K562 (cell line): ENCODE data around the gene WNT7A. TPM values are rescaled to one million over a fixed set of nuclear protein-coding genes. Genes with fewer than 3 reads are reported as not detected.

ENCODE experiments used
- CBFA2T2 ChIP-seq: fragments of 450-650 bp; conservative IDR thresholded peaks from 2 replicates; pipeline ENCODE4 v1.6.1; 2017; ENCODE audit warnings: mild to moderate bottlenecking
- CBX2 ChIP-seq: fragments of 200-600 bp; sonication (generic); IDR thresholded peaks from one replicate; pipeline ENCODE4 v1.6.1; 2012; ENCODE audit warnings: mild to moderate bottlenecking, low read length, inconsistent platforms; ENCODE audit not compliant: insufficient read depth, poor library complexity, severe bottlenecking
- E2F3 ChIP-seq: fragments of 250-450 bp; sonication (Bioruptor Pico); IDR thresholded peaks from 2 replicates; pipeline ENCODE4 v1.4.0; 2020; ENCODE audit warnings: mild to moderate bottlenecking
- FOXK2 ChIP-seq, 2 experiments: fragments of 450-650 bp; IDR thresholded peaks in 1 of 2; conservative IDR thresholded peaks in 1 of 2; 2 replicates each; pipeline ENCODE4 v1.6.1; 2016; ENCODE audit warnings: low read depth in 2 of 2, mild to moderate bottlenecking in 1 of 2
- GABPB1 ChIP-seq: sonication (generic); formaldehyde crosslinking; IDR thresholded peaks from 2 replicates; pipeline ENCODE4 v1.8.0; 2022; ENCODE audit warnings: mild to moderate bottlenecking, missing genetic modification reagents
- KDM2B ChIP-seq: fragments of 250-450 bp; sonication (Bioruptor Pico); IDR thresholded peaks from 2 replicates; pipeline ENCODE4 v1.8.0; 2021; ENCODE audit warnings: mild to moderate bottlenecking, moderate library complexity
- SOX6 ChIP-seq: fragments of 450-650 bp; IDR thresholded peaks from 2 replicates; pipeline ENCODE4 v1.6.1; 2014; ENCODE audit warnings: mild to moderate bottlenecking
- UBTF ChIP-seq, 2 experiments: IDR thresholded peaks; 2 replicates each; pipeline ENCODE4 v1.6.1; 2012; ENCODE audit warnings: improper control_type of control experiment in 2 of 2, low read depth in 2 of 2, low read length in 2 of 2, borderline replicate concordance in 1 of 2
- ZBTB11 ChIP-seq, 3 experiments: fragments of 200-800 bp in 1 of 3; fragments of 250-450 bp in 1 of 3; fragments of 450-650 bp in 1 of 3; sonication (Bioruptor Pico) in 1 of 3; sonication (Bioruptor generic) in 1 of 3; formaldehyde crosslinking in 1 of 3; IDR thresholded peaks; 2 replicates each; pipeline versions ENCODE4 v1.6.1 to v1.8.0; 2016 to 2022; ENCODE audit warnings: mild to moderate bottlenecking in 2 of 3, missing genetic modification characterization in 2 of 3, missing compliant biosample characterization in 1 of 3, moderate library complexity in 1 of 3
- ZNF217 ChIP-seq: sonication (generic); formaldehyde crosslinking; IDR thresholded peaks from 2 replicates; pipeline ENCODE4 v1.8.0; 2022; ENCODE audit warnings: mild to moderate bottlenecking, missing genetic modification reagents
- ZNF584 ChIP-seq: fragments of 200-800 bp; sonication (Bioruptor generic); IDR thresholded peaks from 2 replicates; pipeline ENCODE4 v1.6.1; 2016; ENCODE audit warnings: low read depth, mild to moderate bottlenecking, missing genetic modification characterization, missing compliant biosample characterization
- ZNF589 ChIP-seq: fragments of 200-800 bp; sonication (Bioruptor generic); IDR thresholded peaks from 2 replicates; pipeline ENCODE4 v1.6.1; 2016; ENCODE audit warnings: low read depth, missing genetic modification characterization, missing compliant biosample characterization
- ZNF592 ChIP-seq: fragments of 450-650 bp; IDR thresholded peaks from 2 replicates; pipeline ENCODE4 v1.6.1; 2017; ENCODE audit warnings: antibody characterized with exemption, mild to moderate bottlenecking
- ZNF740 ChIP-seq, 3 experiments: fragments of 200-800 bp in 1 of 3; sonication (Bioruptor generic) in 1 of 3; sonication (generic) in 1 of 3; formaldehyde crosslinking in 1 of 3; IDR thresholded peaks; 2 replicates each; pipeline versions ENCODE4 v1.6.1 to v1.8.0; 2016 to 2022; ENCODE audit warnings: mild to moderate bottlenecking in 2 of 3, missing compliant biosample characterization in 2 of 3, missing genetic modification characterization in 2 of 3, missing genetic modification reagents in 1 of 3
- polyA plus RNA-seq, 8 experiments: library from polyadenylated mRNA; depleted of rRNA in 4 of 8; stranded (reverse) in 5 of 8; unstranded in 3 of 8; fragments of >200 nt; fragmentation: Nextera tagmentation in 2 of 8; fragmentation: Illumina TruSeq in 1 of 8; extraction: Ambion mirVana in 2 of 8; extraction: Trizol in 1 of 8; gene quantifications; 2 replicates each; pipeline versions ENCODE4 v1.2.1 to v1.2.3, GENCODE V29; 2011 to 2014; ENCODE audit warnings: inconsistent platforms in 1 of 8, missing spikeins in 1 of 8
- total RNA-seq, 7 experiments: library from RNA; depleted of rRNA in 6 of 7; stranded (reverse); fragments of >200 nt in 6 of 7; fragmentation: Illumina TruSeq in 2 of 7; extraction: Trizol in 2 of 7; gene quantifications; 2 replicates each; pipeline versions ENCODE4 v1.2.1 to v1.2.3, GENCODE V29; 2011 to 2021; ENCODE audit warnings: low replicate concordance in 1 of 7

The WNT7A gene
- total and polyA plus RNA-seq, 9 of the 15 experiments (the other 6 are each of a cell fraction or from before 2014, with no cell fraction given), result 0.03 TPM; not detected in 8

GRCh38 chr3:13890377-13891016 is 10.6 kb upstream of the WNT7A start (continued):
- peak; percentile 52; the same call in 1 of the 2 replicates for TF ChIP-seq ZNF584 (CRISPR knock-in tag)
- TF ChIP-seq E2F3 (CRISPR knock-in tag), result no peak
- TF ChIP-seq ZNF592, result peak; percentile 63
- TF ChIP-seq ZBTB11 (CRISPR knock-in tag; IDR thresholded peaks at IDR 0.05), result peak in 1 of 3 experiments; percentile 53; a peak in 1 of 6 replicates
- peak; percentile 68 for TF ChIP-seq ZNF589 (CRISPR knock-in tag)
- no peak for TF ChIP-seq FOXK2 (conservative IDR thresholded peaks at IDR 0.05 in 1 of 2, IDR thresholded peaks at IDR 0.05 in 1 of 2; ENCODE audit: low read depth in 2 of 2)
- 0 out of 2 replicates have a peak, but pooled peaks have one; percentile 33 for TF ChIP-seq SOX6
- TF ChIP-seq UBTF (IDR thresholded peaks at IDR 0.05; ENCODE audit: borderline replicate concordance in 1 of 2, low read depth in 2 of 2, low read length in 2 of 2), result 0 out of 4 replicates have a peak, but pooled peaks have one; percentile 38 to 55
- no peak for TF ChIP-seq ZNF217 (CRISPR knock-in tag)
- TF ChIP-seq GABPB1 (CRISPR knock-in tag), result peak; percentile 22; the same call in 1 of the 2 replicates
- TF ChIP-seq KDM2B (CRISPR knock-in tag), result no peak
- 0 out of 2 replicates have a peak, but pooled peaks have one; percentile 16 for TF ChIP-seq ZNF740 (CRISPR knock-in tag; IDR thresholded peaks at IDR 0.05)
- no peak for TF ChIP-seq ZNF740 (tag; IDR thresholded peaks at IDR 0.05)
- peak; percentile 9; the same call in 1 of the 2 replicates for TF ChIP-seq CBFA2T2
- TF ChIP-seq CBX2, result no peak
